Fibroblast of villous mesenchyme (primary cell): Measurements from ENCODE around the gene TDRD5. TPM values are rescaled to one million over a fixed set of nuclear protein-coding genes. Genes with fewer than 3 reads are reported as not detected.

Experiments used
- DNase-seq: peaks from one replicate; pipeline ENCODE4 v3.0.0-alpha.2; 2010; ENCODE audit warnings: low read depth
- H3K4me3 ChIP-seq: 2 replicates; pipeline ENCODE4 v1.5.1; 2011; ENCODE audit warnings: low read depth, mild to moderate bottlenecking, low read length
- CTCF ChIP-seq: IDR thresholded peaks from 2 replicates; pipeline ENCODE4 v1.5.1; 2012; ENCODE audit warnings: low read depth, mild to moderate bottlenecking, low read length; ENCODE audit not compliant: insufficient read depth
- total RNA-seq: library from RNA; depleted of rRNA; stranded (reverse); fragments of >200 nt; gene quantifications from 2 replicates; pipeline ENCODE4 v1.2.3, GENCODE V29; 2012

Gene TDRD5
- total RNA-seq, 1 donor, result not detected

DNA sequence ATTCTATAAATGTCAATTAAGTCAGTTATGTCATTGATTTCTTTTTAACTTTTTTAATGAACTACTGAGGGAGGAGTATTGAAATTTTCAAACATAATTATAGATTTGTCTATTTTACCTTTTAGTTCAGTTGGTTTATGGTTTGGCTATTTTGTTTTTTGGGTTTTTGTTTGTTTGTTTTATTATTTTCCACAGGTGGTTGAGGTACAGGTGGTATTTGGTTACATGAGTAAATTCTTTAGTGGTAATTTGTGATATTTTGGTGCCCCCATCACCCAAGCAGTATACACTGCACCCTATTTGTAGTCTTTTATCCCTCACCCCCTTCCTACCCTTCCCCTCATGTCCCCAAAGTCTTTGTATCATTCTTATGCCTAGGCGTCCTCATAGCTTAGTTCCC is 9.5 kb downstream of the TDRD5 start:
- no peak for TF ChIP-seq CTCF
- DNase-seq, result no peak
- no peak overlapping the region for H3K4me3 ChIP-seq

- H3K4me3 ChIP-seq, result no peak overlapping the region
- no peak for DNase-seq
These were observed 20.7 kb downstream of the TDRD5 start for GRCh38 chr1:179612361-179612760.

DNA sequence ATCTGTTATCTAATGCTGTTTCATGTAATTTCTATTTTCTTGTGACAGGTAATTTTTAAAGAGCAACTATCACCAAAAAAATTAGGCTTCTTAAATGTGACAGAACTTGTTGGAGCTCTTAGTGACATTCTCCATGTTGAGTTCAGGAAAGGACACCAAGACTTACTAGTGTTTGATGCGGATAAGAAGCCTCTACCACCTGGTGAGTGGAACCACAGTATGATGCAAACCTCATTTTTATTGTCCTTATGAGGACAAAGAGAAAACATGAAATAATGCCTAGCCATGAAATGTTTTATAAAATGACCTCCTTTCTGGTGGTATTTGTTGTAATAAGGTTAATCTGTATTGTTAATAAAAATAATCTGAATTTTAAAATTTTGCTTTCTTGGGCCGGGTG is 39.1 kb downstream of the TDRD5 start:
- no peak overlapping the region for H3K4me3 ChIP-seq
- TF ChIP-seq CTCF, result no peak
- DNase-seq, result no peak

More at GRCh38 chr1:179612361-179612760, 20.7 kb downstream of the TDRD5 start:
- no peak for TF ChIP-seq CTCF

GRCh38 chr1:179632868-179633267 is 41.2 kb downstream of the TDRD5 start:
- TF ChIP-seq CTCF, result no peak
- H3K4me3 ChIP-seq, result no peak overlapping the region
- no peak for DNase-seq

DNA sequence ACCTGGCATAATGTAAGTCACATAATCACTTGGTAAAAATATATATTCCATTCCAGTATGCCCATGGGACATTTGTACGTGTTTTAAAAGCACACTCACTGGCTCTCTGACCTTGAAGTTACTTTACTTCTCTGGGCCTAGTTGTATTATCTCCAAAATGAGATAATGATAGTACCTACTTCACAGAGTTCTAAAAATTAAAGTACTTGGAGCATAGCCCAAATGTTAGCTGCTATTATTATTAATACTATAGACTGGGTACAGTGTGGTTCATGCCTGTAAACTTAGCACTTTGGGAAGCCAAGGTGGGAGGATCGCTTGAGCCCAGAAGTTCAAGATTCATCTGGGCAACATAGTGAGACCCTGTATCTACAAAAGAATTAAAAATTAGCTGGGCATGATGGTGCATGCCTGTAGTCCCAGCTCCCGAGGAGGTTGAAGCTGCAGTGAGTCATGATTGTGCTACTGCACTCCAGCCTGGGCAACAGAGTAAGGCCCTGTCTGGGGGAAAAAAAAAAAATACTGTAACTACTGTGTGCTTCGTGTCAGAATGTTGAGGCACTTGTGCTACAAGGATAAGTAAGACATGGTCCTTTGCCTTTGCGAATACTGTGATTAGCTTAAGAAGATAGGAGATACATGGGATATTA is 45.7 kb downstream of the TDRD5 start:
- DNase-seq, result no peak
- no peak for TF ChIP-seq CTCF
- H3K4me3 ChIP-seq, result no peak overlapping the region

- DNase-seq, result no peak
- no peak overlapping the region for H3K4me3 ChIP-seq
- TF ChIP-seq CTCF, result no peak
These were observed 69.4 kb downstream of the TDRD5 start for GRCh38 chr1:179661018-179661417.

DNA sequence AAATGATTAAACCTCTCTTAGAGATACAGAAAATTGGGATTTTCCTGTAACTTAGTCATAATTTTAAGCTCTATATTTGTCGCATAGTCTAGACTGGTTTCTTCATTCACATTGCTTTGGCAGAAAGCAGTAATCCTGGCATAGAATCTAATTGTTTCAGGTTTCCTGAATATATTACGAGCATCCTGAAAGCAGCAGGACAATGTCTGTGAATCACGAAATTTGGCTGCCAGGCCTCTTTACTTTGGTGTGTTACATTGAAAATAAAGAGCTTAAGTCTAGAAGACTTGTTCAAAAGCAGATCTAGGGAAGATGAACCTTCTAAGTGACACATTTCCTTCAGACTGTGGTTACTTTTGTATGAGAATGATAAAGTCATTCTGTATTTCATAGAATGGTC is 72.2 kb downstream of the TDRD5 start:
- no peak for DNase-seq
- H3K4me3 ChIP-seq, result no peak overlapping the region
- no peak for TF ChIP-seq CTCF
